ENCODE results near the gene UVRAG. TPM values are rescaled to one million over a fixed set of nuclear protein-coding genes. Genes with fewer than 3 reads are reported as not detected.
A peak's percentile ranks its signal among the peaks of the same experiment; 100 is the strongest.

UVRAG gene

GRCh38 chr11:76190376-76190775 lies 375.4 kb downstream of the UVRAG start:
- H3K27me3 ChIP-seq (ENCODE audit: control insufficient read depth in 1 of 2, insufficient read depth in 1 of 2, low read length in 2 of 2), result peaks cover 5 to 40% of the 10 kb centered on the region in 2 experiments
- H3K9me3 ChIP-seq (ENCODE audit: control insufficient read depth, low read length), result no peaks in the 10 kb centered on the region
- H3K23ac ChIP-seq (ENCODE audit: low read length in 2 of 2), result no peak overlapping the region
- peaks cover 8% of the 10 kb centered on the region for H3K4me1 ChIP-seq (ENCODE audit: control insufficient read depth, insufficient read depth, low read depth, low read length)
- H3K4ac ChIP-seq (ENCODE audit: low read depth in 1 of 2, low read length in 2 of 2), result no peak overlapping the region
- no peak for DNase-seq
- H3K14ac ChIP-seq (ENCODE audit: low read length in 2 of 2), result no peak overlapping the region
- no peak overlapping the region for H3K4me3 ChIP-seq (ENCODE audit: insufficient read depth in 1 of 2, low read depth in 1 of 2, low read length in 2 of 2)
- 61% methylated on average over 7 of the region's 7 CpGs for WGBS
- peak overlapping the region; percentile 31 for H4K91ac ChIP-seq (ENCODE audit: low read length)
- no peak overlapping the region for H2AK5ac ChIP-seq (ENCODE audit: low read length, severe bottlenecking)
- no peak overlapping the region for H4K8ac ChIP-seq (ENCODE audit: low read length)
- no peak overlapping the region for H2BK15ac ChIP-seq (ENCODE audit: low read depth, poor library complexity, severe bottlenecking)
- no peaks in the 10 kb centered on the region for H3K79me1 ChIP-seq (replicated peaks; ENCODE audit: low read length, poor library complexity, severe bottlenecking)
- H3K4me2 ChIP-seq (ENCODE audit: low read length, poor library complexity, severe bottlenecking), result no peak overlapping the region
- H2AFZ ChIP-seq (ENCODE audit: low read depth, low read length), result no peak overlapping the region
- peaks cover 0 to 3% of the 10 kb centered on the region in 2 experiments for H3K36me3 ChIP-seq (ENCODE audit: control insufficient read depth in 1 of 2, insufficient read depth in 2 of 2, low read depth in 1 of 2, low read length in 2 of 2)
- H3K27ac ChIP-seq (ENCODE audit: low read length, poor library complexity, severe bottlenecking), result no peak overlapping the region
- H2BK120ac ChIP-seq (ENCODE audit: low read depth, low read length), result no peak overlapping the region
- no peak overlapping the region for H2BK5ac ChIP-seq (ENCODE audit: low read depth, low read length, poor library complexity, severe bottlenecking)
- no peak overlapping the region for H2BK12ac ChIP-seq (ENCODE audit: low read length in 2 of 2)
- no peak overlapping the region for H3K18ac ChIP-seq (ENCODE audit: low read depth in 1 of 2, low read length in 2 of 2)
- H3K9ac ChIP-seq (ENCODE audit: low read length), result no peak overlapping the region

Small RNA genes lying within 50 kb of the gene (small RNA-seq; reads per million reads assigned to genes)
- not detected for gene RF00019 (ENCODE audit: low read depth)
- gene RNA5SP344 (ENCODE audit: low read depth), result not detected

Measured in mesenchymal stem cell (in vitro differentiated cells and primary cell).